SK-MEL-5 (cell line): ENCODE data around the gene TMC1. TPM values are rescaled to one million over a fixed set of nuclear protein-coding genes. Genes with fewer than 3 reads are reported as not detected.

Source experiments
- DNase-seq: peaks from one replicate; pipeline ENCODE4 v3.0.0-alpha.2; 2016; ENCODE audit warnings: low read depth, low spot score
- in situ Hi-C: cut with HindIII; loops from 2 replicates; pipeline ENCODE4 v1.10.0; 2016; ENCODE audit warnings: low sequenced_read_pairs, high pct_unique_total_duplicates, low pct_unique_long_range_greater_than_20kb
- total RNA-seq: library from RNA; depleted of rRNA; stranded (reverse); fragments of >200 nt; shearing (Covaris generic); gene quantifications from 2 replicates; pipeline ENCODE4 v1.2.3, GENCODE V29; 2014; rRNA removed

The TMC1 gene
- total RNA-seq, 1 experiment from 2014 or later = 0.18 TPM

GRCh38 chr9:72883875-72884274 is 362.5 kb downstream of the TMC1 start:
- no peak for DNase-seq
- in situ Hi-C loops = no loop called here

DNA sequence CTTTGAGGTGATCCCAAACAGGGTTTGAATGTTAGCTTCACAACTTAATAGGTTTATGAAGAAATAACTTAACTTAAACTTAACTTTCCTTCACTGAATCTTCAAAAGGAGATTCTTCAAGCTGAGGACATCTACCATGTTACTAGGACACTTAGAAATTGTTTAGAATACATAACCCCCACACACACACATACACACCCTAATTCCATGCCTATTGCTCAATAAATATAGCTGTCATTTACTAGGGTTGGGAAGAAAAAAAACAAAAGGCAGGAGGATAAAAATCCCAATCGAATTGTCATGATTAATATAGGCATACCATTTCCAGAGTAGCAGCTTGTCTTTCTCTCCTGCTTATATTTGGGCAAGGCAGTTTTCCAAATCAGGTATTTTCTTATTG is 363.1 kb downstream of the TMC1 start:
- no peak for DNase-seq
- in situ Hi-C loops = no loop called here

Other genes starting within 250 kb of the TMC1 start
- gene ZFAND5, start 156.4 kb upstream of the TMC1 start, total RNA-seq = 214 and 225 TPM in 2 replicates